ENCODE measurements around the gene TMEM100. TPM values are rescaled to one million over a fixed set of nuclear protein-coding genes. Genes with fewer than 3 reads are reported as not detected.

TMEM100 gene
- polyA plus RNA-seq, 1 donor from 2014 or later: not detected

DNA sequence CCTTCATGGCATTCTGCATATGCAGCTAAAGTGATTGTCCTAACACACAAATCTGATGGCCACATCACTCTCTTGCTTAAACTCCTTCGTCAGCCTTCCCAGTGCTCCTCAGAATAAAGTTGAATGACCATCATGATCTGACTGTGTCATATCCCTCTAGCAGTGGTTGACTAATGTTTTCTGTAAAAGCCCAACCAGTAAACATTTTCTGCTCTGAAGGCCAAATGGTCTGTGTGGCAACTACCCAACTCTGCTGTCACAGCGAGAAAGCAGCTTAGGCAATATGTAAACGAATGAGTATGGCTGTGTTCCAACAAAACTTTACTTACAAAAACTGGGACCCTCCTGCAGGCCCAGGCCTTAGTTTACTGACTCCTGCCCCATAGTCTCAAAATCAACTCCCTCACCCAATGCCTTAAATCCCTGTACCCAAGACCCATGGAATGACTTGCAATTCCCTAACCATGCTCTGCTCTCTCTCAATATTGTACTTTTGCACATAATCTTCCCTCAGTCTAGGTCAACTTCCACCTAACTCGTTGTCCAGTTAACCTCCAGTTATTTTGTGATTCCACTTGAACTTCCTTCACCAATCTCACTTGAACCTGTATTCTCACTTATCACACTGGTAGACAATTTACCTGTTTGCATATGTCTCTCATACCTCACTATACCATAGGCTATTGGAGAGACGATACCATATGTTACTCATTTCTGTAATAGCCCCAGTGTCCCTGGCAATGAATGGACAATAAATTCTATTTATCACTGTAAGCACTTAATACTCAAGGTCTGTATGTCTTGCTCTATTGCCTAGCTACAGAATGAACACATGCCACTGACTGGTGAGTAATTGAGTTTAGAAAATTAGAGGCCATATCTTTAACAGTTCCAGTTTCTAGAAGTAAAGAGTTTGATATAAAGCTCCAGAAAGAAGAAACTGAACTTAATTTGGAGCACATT, 29.1 kb downstream of the TMEM100 start:
- no peak overlapping the region for H3K4me2 ChIP-seq (ENCODE audit: low read length)
- no peak overlapping the region for H3K4me3 ChIP-seq (ENCODE audit: low read length)
- no peaks in the 10 kb centered on the region for H3F3A ChIP-seq (ENCODE audit: insufficient read depth, low read length, poor library complexity, severe bottlenecking)
- no peaks in the 10 kb centered on the region for H4K20me1 ChIP-seq (ENCODE audit: insufficient read depth)
- TF ChIP-seq MXI1 (conservative IDR thresholded peaks at IDR 0.05; ENCODE audit: poor library complexity, severe bottlenecking): no peak
- TF ChIP-seq SMC3 (conservative IDR thresholded peaks at IDR 0.05; ENCODE audit: poor library complexity): no peak
- TF ChIP-seq, protein P1, sequence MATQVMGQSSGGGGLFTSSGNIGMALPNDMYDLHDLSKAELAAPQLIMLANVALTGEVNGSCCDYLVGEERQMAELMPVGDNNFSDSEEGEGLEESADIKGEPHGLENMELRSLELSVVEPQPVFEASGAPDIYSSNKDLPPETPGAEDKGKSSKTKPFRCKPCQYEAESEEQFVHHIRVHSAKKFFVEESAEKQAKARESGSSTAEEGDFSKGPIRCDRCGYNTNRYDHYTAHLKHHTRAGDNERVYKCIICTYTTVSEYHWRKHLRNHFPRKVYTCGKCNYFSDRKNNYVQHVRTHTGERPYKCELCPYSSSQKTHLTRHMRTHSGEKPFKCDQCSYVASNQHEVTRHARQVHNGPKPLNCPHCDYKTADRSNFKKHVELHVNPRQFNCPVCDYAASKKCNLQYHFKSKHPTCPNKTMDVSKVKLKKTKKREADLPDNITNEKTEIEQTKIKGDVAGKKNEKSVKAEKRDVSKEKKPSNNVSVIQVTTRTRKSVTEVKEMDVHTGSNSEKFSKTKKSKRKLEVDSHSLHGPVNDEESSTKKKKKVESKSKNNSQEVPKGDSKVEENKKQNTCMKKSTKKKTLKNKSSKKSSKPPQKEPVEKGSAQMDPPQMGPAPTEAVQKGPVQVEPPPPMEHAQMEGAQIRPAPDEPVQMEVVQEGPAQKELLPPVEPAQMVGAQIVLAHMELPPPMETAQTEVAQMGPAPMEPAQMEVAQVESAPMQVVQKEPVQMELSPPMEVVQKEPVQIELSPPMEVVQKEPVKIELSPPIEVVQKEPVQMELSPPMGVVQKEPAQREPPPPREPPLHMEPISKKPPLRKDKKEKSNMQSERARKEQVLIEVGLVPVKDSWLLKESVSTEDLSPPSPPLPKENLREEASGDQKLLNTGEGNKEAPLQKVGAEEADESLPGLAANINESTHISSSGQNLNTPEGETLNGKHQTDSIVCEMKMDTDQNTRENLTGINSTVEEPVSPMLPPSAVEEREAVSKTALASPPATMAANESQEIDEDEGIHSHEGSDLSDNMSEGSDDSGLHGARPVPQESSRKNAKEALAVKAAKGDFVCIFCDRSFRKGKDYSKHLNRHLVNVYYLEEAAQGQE (IDR thresholded peaks at IDR 0.05; ENCODE audit: borderline replicate concordance): no peak
- TF ChIP-seq RAD21 (conservative IDR thresholded peaks at IDR 0.05): no peak
- H3K9ac ChIP-seq (ENCODE audit: low read length): no peak overlapping the region
- no peaks in the 10 kb centered on the region for H3K9me2 ChIP-seq (ENCODE audit: insufficient read depth, low read length)
- no peak overlapping the region for H2AFZ ChIP-seq (ENCODE audit: low read depth, low read length)
- H3K79me2 ChIP-seq (replicated peaks; ENCODE audit: insufficient read depth, low read length): no peaks in the 10 kb centered on the region
- H3K27me3 ChIP-seq (ENCODE audit: insufficient read depth, low read depth, low read length): no peaks in the 10 kb centered on the region
- no peak overlapping the region for H3K27ac ChIP-seq (ENCODE audit: low read length)
- H3K36me3 ChIP-seq (ENCODE audit: insufficient read depth, low read length): no peaks in the 10 kb centered on the region
- no peaks in the 10 kb centered on the region for H3K9me3 ChIP-seq (ENCODE audit: low read length)

DNA sequence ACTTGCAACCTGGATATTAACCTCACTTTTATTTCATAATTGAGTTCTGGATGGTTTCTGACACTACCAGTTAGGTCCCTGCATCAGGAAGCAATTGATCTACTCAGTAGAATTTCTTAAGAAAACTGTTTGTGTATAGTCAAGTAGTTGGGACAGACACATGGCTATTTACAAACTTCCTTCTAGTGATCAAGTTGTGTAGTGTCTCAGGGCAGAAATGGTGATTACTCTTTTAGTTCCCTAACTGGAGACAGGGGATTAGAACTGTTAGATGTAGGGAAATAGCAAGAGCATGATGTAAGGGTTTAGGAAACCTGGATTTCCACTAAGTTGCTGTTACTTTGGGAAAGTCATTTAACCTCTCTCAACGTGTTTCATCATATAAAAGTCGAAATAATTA, 30.4 kb downstream of the TMEM100 start:
- Histone ChIP-seq H3K9ac (ENCODE audit: low read length) (no peak overlapping the region), H4K20me1 (ENCODE audit: insufficient read depth) (no peaks in the 10 kb centered on the region), H3F3A (ENCODE audit: insufficient read depth, low read length, poor library complexity, severe bottlenecking) (no peaks in the 10 kb centered on the region), H3K9me2 (ENCODE audit: insufficient read depth, low read length) (no peaks in the 10 kb centered on the region), H2AFZ (ENCODE audit: low read depth, low read length) (no peak overlapping the region), H3K9me3 (ENCODE audit: low read length) (no peaks in the 10 kb centered on the region), H3K27ac (ENCODE audit: low read length) (no peak overlapping the region), H3K4me2 (ENCODE audit: low read length) (no peak overlapping the region), H3K36me3 (ENCODE audit: insufficient read depth, low read length) (no peaks in the 10 kb centered on the region), H3K27me3 (ENCODE audit: insufficient read depth, low read depth, low read length) (no peaks in the 10 kb centered on the region), H3K4me3 (ENCODE audit: low read length) (no peak overlapping the region), H3K79me2 (replicated peaks; ENCODE audit: insufficient read depth, low read length) (no peaks in the 10 kb centered on the region)
- TF ChIP-seq SMC3 (conservative IDR thresholded peaks at IDR 0.05; ENCODE audit: poor library complexity) (no peak), RAD21 (conservative IDR thresholded peaks at IDR 0.05) (no peak), MXI1 (conservative IDR thresholded peaks at IDR 0.05; ENCODE audit: poor library complexity, severe bottlenecking) (no peak), TAF1 (IDR thresholded peaks at IDR 0.05; ENCODE audit: low read depth) (no peak), POLR2AphosphoS5 (IDR thresholded peaks at IDR 0.05) (no peak), EZH2 (IDR thresholded peaks at IDR 0.05; ENCODE audit: borderline replicate concordance, insufficient read depth, low read length, poor library complexity, severe bottlenecking) (no peak), EP300 (conservative IDR thresholded peaks at IDR 0.05; ENCODE audit: poor library complexity, severe bottlenecking) (no peak)
- TF ChIP-seq, protein P2, sequence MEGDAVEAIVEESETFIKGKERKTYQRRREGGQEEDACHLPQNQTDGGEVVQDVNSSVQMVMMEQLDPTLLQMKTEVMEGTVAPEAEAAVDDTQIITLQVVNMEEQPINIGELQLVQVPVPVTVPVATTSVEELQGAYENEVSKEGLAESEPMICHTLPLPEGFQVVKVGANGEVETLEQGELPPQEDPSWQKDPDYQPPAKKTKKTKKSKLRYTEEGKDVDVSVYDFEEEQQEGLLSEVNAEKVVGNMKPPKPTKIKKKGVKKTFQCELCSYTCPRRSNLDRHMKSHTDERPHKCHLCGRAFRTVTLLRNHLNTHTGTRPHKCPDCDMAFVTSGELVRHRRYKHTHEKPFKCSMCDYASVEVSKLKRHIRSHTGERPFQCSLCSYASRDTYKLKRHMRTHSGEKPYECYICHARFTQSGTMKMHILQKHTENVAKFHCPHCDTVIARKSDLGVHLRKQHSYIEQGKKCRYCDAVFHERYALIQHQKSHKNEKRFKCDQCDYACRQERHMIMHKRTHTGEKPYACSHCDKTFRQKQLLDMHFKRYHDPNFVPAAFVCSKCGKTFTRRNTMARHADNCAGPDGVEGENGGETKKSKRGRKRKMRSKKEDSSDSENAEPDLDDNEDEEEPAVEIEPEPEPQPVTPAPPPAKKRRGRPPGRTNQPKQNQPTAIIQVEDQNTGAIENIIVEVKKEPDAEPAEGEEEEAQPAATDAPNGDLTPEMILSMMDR (IDR thresholded peaks at IDR 0.05; ENCODE audit: poor library complexity, severe bottlenecking): no peak
- TF ChIP-seq, protein P1 (IDR thresholded peaks at IDR 0.05; ENCODE audit: borderline replicate concordance): no peak
